ENCODE measurements around the gene COL9A2.

- no peak for TF ChIP-seq POLR2A (IDR thresholded peaks at IDR 0.05)
- TF ChIP-seq, protein P1, sequence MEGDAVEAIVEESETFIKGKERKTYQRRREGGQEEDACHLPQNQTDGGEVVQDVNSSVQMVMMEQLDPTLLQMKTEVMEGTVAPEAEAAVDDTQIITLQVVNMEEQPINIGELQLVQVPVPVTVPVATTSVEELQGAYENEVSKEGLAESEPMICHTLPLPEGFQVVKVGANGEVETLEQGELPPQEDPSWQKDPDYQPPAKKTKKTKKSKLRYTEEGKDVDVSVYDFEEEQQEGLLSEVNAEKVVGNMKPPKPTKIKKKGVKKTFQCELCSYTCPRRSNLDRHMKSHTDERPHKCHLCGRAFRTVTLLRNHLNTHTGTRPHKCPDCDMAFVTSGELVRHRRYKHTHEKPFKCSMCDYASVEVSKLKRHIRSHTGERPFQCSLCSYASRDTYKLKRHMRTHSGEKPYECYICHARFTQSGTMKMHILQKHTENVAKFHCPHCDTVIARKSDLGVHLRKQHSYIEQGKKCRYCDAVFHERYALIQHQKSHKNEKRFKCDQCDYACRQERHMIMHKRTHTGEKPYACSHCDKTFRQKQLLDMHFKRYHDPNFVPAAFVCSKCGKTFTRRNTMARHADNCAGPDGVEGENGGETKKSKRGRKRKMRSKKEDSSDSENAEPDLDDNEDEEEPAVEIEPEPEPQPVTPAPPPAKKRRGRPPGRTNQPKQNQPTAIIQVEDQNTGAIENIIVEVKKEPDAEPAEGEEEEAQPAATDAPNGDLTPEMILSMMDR (IDR thresholded peaks at IDR 0.05), result no peak
Measured at GRCh38 chr1:40303790-40304189, 13.3 kb downstream of the COL9A2 start.

Measured in right lobe of liver (tissue), 4 donors.